GM23248 (cell line): Measurements from ENCODE around the gene CNIH2. TPM values are rescaled to one million over a fixed set of nuclear protein-coding genes. Genes with fewer than 3 reads are reported as not detected.

Experiments used
- DNase-seq: peaks from one replicate; pipeline ENCODE4 v3.0.0-alpha.2; 2015
- H2AFZ ChIP-seq: fragments of 200-600 bp; sonication (generic); 2 replicates; pipeline ENCODE4 v1.6.1; 2016; ENCODE audit warnings: antibody characterized with exemption
- H3F3A ChIP-seq: fragments of 200-600 bp; sonication (generic); 2 replicates; pipeline ENCODE4 v1.6.1; 2016; ENCODE audit warnings: mild to moderate bottlenecking, antibody characterized with exemption, mixed run types; ENCODE audit not compliant: insufficient read depth
- H3K27ac ChIP-seq: fragments of 200-600 bp; sonication (generic); 2 replicates; pipeline ENCODE4 v1.5.1; 2016; ENCODE audit warnings: mild to moderate bottlenecking
- H3K27me3 ChIP-seq: fragments of 200-600 bp; sonication (generic); replicated peaks from 2 replicates; pipeline ENCODE4 v1.6.1; 2016; ENCODE audit warnings: mild to moderate bottlenecking; ENCODE audit not compliant: insufficient read depth
- H3K36me3 ChIP-seq: fragments of 200-600 bp; sonication (generic); 2 replicates; pipeline ENCODE4 v1.6.1; 2016; ENCODE audit warnings: low read depth, mild to moderate bottlenecking
- H3K4me1 ChIP-seq: fragments of 200-600 bp; sonication (generic); 2 replicates; pipeline ENCODE4 v1.6.1; 2016; ENCODE audit warnings: mild to moderate bottlenecking; ENCODE audit not compliant: insufficient read depth
- H3K4me2 ChIP-seq: fragments of 200-600 bp; sonication (generic); one replicate; pipeline ENCODE4 v1.6.1; 2016; ENCODE audit warnings: mild to moderate bottlenecking; ENCODE audit not compliant: unreplicated experiment
- H3K4me3 ChIP-seq: fragments of 200-600 bp; sonication (generic); 2 replicates; pipeline ENCODE4 v1.5.1; 2016; ENCODE audit warnings: mild to moderate bottlenecking
- H3K79me2 ChIP-seq: fragments of 200-600 bp; sonication (generic); 2 replicates; pipeline ENCODE4 v1.6.1; 2016; ENCODE audit warnings: mild to moderate bottlenecking; ENCODE audit not compliant: insufficient read depth
- H3K9ac ChIP-seq: fragments of 200-600 bp; sonication (generic); 2 replicates; pipeline ENCODE4 v1.6.1; 2016; ENCODE audit warnings: mild to moderate bottlenecking
- H3K9me2 ChIP-seq: fragments of 200-600 bp; sonication (generic); 2 replicates; pipeline ENCODE4 v1.6.1; 2016; ENCODE audit warnings: mixed run types, mild to moderate bottlenecking, moderate library complexity; ENCODE audit not compliant: insufficient read depth
- H3K9me3 ChIP-seq: fragments of 200-600 bp; sonication (generic); one replicate; pipeline ENCODE4 v1.6.1; 2017; ENCODE audit warnings: low read depth
- H4K20me1 ChIP-seq: fragments of 200-600 bp; sonication (generic); 2 replicates; pipeline ENCODE4 v1.6.0; 2016; ENCODE audit not compliant: insufficient read depth
- EZH2 ChIP-seq: fragments of 200-600 bp; sonication (generic); IDR thresholded peaks from 2 replicates; pipeline ENCODE4 v1.6.1; 2018; ENCODE audit warnings: antibody characterized with exemption, mild to moderate bottlenecking; ENCODE audit not compliant: insufficient read depth, poor library complexity, severe bottlenecking
- EZH2phosphoT487 ChIP-seq: fragments of 200-600 bp; sonication (generic); IDR thresholded peaks from 2 replicates; pipeline ENCODE4 v1.6.1; 2018; ENCODE audit warnings: antibody characterized with exemption, moderate library complexity, mild to moderate bottlenecking, low read depth; ENCODE audit not compliant: insufficient read depth
- WGBS, 2 experiments: methylation state at CpG; one replicate each; pipeline ENCODE4 v1.1.6; 2015 to 2017; ENCODE audit warnings: low lambda C conversion rate in 2 of 2, low coverage in 1 of 2; ENCODE audit errors: missing lambda C conversion rate in 2 of 2; 5-methylcytosine and 5-hydroxymethylcytosine counted together
- in situ Hi-C: fragments of 300-500 bp; cut with MboI; formaldehyde crosslinking; loops from 2 replicates; pipeline ENCODE4 v1.15.0; 2020
- polyA plus RNA-seq: library from polyadenylated mRNA; unstranded; fragments of >200 nt; fragmentation: Nextera tagmentation; extraction: Ambion mirVana; gene quantifications from 2 replicates; pipeline ENCODE4 v1.2.1, GENCODE V29; 2016
- total RNA-seq: library from RNA; depleted of rRNA; stranded (reverse); fragments of >200 nt; shearing (Covaris generic); gene quantifications from 2 replicates; pipeline ENCODE4 v1.2.3, GENCODE V29; 2014

The CNIH2 gene
- total and polyA plus RNA-seq, 2 experiments from 2014 or later = 0.50 to 1.4 TPM

GRCh38 chr11:66311965-66312548 lies 34.1 kb downstream of the CNIH2 start:
- DNase-seq = peak; percentile 97
- no peaks in the 10 kb centered on the region for H3K36me3 ChIP-seq
- H3K79me2 ChIP-seq = peaks cover 32% of the 10 kb centered on the region
- peak overlapping the region; percentile 77 for H3K4me2 ChIP-seq
- peaks cover 9% of the 10 kb centered on the region for H3F3A ChIP-seq
- H3K27ac ChIP-seq = peak overlapping the region; percentile 70
- 0 out of 2 replicates have a peak, but pooled peaks cover under 1% of the 10 kb centered on the region for H3K4me1 ChIP-seq
- in situ Hi-C loops = no loop called here
- H3K9ac ChIP-seq = peak overlapping the region; percentile 71
- no peaks in the 10 kb centered on the region for H3K9me3 ChIP-seq
- WGBS, 2 experiments = 0 to 1% methylated on average over 30 to 44 of the region's 44 CpGs
- no peaks in the 10 kb centered on the region for H3K9me2 ChIP-seq
- no peaks in the 10 kb centered on the region for H4K20me1 ChIP-seq
- no peaks in the 10 kb centered on the region for H3K27me3 ChIP-seq
- H3K4me3 ChIP-seq = peak overlapping the region; percentile 67
- H2AFZ ChIP-seq = peak overlapping the region; percentile 70
- no peak for TF ChIP-seq EZH2
- no peak for TF ChIP-seq EZH2phosphoT487

GRCh38 chr11:66312549-66313320 lies 34.8 kb downstream of the CNIH2 start:
- Histone ChIP-seq H3F3A (peaks cover 9% of the 10 kb centered on the region), H3K36me3 (no peaks in the 10 kb centered on the region), H3K4me3 (peak overlapping the region; percentile 87), H3K9me2 (no peaks in the 10 kb centered on the region), H3K9ac (peak overlapping the region; percentile 94), H3K4me2 (peak overlapping the region; percentile 97), H4K20me1 (no peaks in the 10 kb centered on the region), H3K4me1 (peaks cover 7% of the 10 kb centered on the region), H3K79me2 (peaks cover 32% of the 10 kb centered on the region), H3K27ac (peak overlapping the region; percentile 94), H2AFZ (peak overlapping the region; percentile 70), H3K27me3 (no peaks in the 10 kb centered on the region), H3K9me3 (no peaks in the 10 kb centered on the region)
- no peak for TF ChIP-seq EZH2phosphoT487
- DNase-seq = peak; percentile 100
- in situ Hi-C loops = no loop called here
- WGBS, 2 experiments = 0 to 1% methylated on average over 18 to 49 of the region's 52 CpGs

GRCh38 chr11:66313321-66314185 lies 35.6 kb downstream of the CNIH2 start:
- no peaks in the 10 kb centered on the region for H3K27me3 ChIP-seq
- H3K9me2 ChIP-seq = no peaks in the 10 kb centered on the region
- TF ChIP-seq EZH2phosphoT487 (no peak), EZH2 (no peak)
- H3K9ac ChIP-seq = peak overlapping the region; percentile 94
- H3K4me2 ChIP-seq = peak overlapping the region; percentile 97
- in situ Hi-C loops = no loop called here
- peaks cover 15% of the 10 kb centered on the region for H3F3A ChIP-seq
- H3K9me3 ChIP-seq = no peaks in the 10 kb centered on the region
- H3K4me3 ChIP-seq = peak overlapping the region; percentile 87
- peaks cover 32% of the 10 kb centered on the region for H3K79me2 ChIP-seq
- no peak overlapping the region for H2AFZ ChIP-seq
- peak; percentile 69 for DNase-seq
- no peaks in the 10 kb centered on the region for H3K36me3 ChIP-seq
- 1% methylated on average over 23 to 38 of the region's 38 CpGs for WGBS, 2 experiments
- H3K27ac ChIP-seq = peak overlapping the region; percentile 94
- H4K20me1 ChIP-seq = no peaks in the 10 kb centered on the region
- H3K4me1 ChIP-seq = peaks cover 16% of the 10 kb centered on the region

- H3K79me2 ChIP-seq = peaks cover 32% of the 10 kb centered on the region
- H3K9ac ChIP-seq = peak overlapping the region; percentile 94
Measured at GRCh38 chr11:66314186-66314501, 36.2 kb downstream of the CNIH2 start.

More at GRCh38 chr11:66314186-66314501, 36.2 kb downstream of the CNIH2 start:
- in situ Hi-C loops = no loop called here
- peak overlapping the region; percentile 87 for H3K4me3 ChIP-seq
- peak overlapping the region; percentile 97 for H3K4me2 ChIP-seq
- DNase-seq = peak; percentile 31
- no peaks in the 10 kb centered on the region for H3K9me2 ChIP-seq
- peaks cover 21% of the 10 kb centered on the region for H3K4me1 ChIP-seq
- TF ChIP-seq EZH2phosphoT487 = no peak
- TF ChIP-seq EZH2 = no peak
- H3K27me3 ChIP-seq = no peaks in the 10 kb centered on the region
- no peak overlapping the region for H2AFZ ChIP-seq
- H3F3A ChIP-seq = peaks cover 21% of the 10 kb centered on the region
- no peaks in the 10 kb centered on the region for H3K36me3 ChIP-seq
- 0% methylated on average over 1 of the region's 1 CpG for WGBS, 2 experiments
- H3K27ac ChIP-seq = peak overlapping the region; percentile 94
- no peaks in the 10 kb centered on the region for H3K9me3 ChIP-seq
- H4K20me1 ChIP-seq = no peaks in the 10 kb centered on the region
